HuH-7 (cell line): ENCODE data around the gene LONP1.

Source experiments
- DNase-seq: peaks from one replicate; pipeline ENCODE4 v3.0.0; 2011; ENCODE audit warnings: low spot score

LONP1 gene

DNA sequence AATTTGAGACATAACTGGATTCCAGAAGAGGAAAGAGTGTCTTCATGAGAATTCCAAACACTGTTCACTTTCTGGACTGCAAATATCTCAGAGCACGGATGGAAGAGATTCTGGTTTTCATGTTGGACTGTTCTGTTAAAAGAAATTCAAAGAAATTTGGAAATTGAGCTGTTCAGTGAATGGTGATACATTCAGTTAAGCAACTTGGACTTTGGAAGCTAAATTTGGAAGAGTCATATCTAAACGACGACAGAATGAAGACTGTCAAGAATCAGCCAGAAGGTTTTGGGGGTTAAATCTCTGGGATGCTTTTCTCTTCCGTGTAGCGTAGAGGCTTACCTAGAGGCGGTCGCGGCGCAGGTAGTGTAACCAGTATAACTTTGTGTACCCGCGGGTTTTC is 71.5 kb downstream of the LONP1 start:
- DNase-seq = no peak

DNA sequence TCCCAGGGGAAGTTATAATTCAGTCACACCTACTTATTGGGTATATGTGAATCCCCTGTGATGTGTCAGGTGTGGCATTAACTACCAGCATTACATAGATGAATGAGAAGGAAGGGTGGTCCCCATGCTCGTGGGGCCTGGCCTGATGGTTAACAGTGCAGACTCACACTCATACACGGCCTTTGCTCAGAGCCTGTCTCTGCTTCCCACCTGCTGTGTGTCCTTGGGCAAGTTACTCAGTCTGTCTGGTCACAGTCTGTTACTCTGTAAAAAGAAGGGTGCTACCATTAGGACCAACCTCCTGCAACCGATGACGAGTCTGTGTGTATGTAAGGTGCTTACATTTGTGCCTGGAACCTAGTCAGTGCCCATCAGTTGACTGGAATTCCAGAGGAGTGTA is 73.2 kb downstream of the LONP1 start:
- DNase-seq = no peak

DNA sequence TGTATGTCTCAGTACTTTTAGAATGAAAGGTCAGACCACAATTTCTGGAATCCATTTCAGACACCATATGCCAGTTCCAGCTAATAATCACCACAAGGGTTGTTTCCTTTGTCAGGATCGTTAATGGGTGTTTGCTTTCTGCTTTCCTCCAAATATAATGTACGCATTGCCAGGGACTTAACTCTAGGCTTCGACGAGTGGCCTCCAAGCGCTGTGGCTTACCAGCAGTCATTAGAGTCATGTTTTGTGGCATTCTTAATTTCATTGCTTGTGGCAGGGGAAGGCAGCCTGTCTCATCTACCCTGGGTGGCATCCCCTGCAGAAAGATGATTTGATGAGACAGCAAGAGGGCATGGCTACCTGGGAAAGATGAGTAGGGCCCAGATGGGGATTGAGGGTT is 74.5 kb downstream of the LONP1 start:
- no peak for DNase-seq

DNA sequence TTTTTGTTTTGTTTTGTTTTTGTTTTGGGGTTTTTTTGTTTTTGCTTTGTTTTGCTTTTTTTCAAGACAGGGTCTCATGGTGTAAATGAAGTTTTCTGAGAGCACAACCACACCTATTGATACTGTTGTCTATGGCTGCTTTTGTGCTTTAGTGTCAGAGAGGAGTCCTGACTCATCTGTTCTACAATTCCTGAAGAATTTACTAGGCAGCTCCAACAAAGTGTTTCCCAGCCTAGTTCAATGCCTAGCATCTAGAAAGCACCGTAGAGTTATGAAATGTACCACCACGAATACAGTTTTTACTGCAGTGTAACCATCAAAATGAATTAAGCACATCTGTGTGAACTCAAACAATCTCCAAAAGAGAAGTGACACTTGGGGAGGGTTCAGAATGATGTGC is 75.9 kb downstream of the LONP1 start:
- DNase-seq = no peak

DNA sequence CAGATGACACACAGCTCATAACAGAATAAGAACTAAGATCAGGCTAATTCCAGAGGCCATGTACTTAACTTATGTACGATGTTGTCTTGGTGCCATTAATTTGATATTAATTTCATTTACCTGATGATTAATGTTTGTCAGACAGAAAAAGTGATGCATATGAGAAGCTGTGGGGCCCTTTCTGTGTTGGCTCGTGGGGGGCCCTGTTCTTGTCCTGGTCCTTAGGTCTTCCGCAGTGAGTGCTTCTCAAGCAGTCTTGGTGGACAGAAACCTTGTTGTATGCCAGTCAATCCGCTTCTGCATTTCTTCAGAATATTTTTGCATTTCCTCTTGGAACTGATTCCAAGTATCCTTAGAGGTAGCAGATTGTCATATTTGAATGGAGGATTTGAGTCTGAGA is 76.9 kb downstream of the LONP1 start:
- no peak for DNase-seq

DNA sequence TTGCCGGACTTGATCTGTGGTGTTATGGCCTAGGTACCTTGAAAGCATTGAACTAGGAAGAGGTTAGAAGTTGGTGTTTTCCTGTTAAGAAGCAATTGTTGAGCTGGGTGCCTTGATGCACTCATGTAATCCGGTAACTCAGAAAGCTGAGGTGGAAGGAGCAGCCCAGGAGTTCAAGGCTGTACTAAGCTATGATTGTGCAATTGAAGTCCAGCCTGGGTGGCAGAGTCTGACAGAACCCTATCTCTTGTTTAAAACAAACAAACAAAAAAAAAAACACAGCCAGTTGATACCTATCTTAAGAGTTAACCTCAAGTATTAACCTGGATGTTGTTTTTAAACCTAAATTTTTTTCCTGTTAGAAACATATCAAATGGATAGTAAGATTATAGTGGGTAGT is 77.7 kb downstream of the LONP1 start:
- DNase-seq = no peak
